Activated CD8-positive, alpha-beta memory T cell treated with anti-CD3 and anti-CD28 coated beads, Interleukin-2, amount 50 U/mL, for 4 hours (primary cell): ENCODE results near the gene ACLY.

Experiments
- DNase-seq: peaks from one replicate; pipeline ENCODE4 v3.0.0-alpha.2; 2020

ACLY gene

DNA sequence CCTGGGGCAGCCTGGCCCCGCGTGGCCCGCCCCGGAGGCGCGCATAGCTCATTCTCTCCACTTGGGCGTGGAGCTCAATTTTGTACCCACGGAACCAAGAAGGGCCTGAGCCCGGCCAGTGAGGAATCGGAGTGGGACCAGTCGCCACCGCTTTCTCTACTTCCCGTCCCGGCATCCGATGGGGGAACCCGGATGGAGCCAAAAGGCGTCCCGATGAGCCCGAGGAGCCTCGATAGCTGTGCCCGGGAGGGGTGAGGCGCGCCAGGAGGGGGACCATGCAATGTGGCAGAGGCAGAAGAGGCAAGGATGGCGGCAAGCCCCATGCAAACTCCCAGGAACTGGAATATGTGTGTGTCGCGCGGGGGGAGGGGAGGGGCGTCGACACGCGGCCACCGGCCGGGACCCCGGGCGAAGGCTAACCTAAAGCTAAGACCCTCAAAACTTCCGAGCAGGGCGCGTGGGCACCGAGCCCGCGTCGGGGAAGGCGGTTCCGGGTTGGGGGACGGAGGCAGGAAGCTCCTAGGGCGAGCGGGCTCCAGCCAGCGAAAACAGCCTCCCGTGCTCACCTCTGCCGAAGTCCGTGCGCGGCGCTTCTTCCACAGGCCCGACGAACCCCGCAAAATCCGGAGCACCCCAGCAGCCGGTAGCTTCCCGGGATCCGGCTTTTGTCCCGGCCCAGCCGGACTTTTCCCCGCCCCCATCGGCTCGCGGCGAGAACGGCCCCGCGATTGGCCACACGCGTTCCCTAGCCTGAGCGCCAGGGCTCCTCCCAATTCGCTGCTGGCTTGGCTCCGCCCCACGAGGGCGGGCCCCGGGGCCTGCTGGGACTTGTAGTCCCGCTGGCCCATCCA is at the start of gene ACLY:
ACLY (minus strand) TSS at position 638 of the 851 bp plus-strand sequence. CDS start 5,078 bp downstream, outside the sequence.
- DNase-seq = peak; percentile 95

DNA sequence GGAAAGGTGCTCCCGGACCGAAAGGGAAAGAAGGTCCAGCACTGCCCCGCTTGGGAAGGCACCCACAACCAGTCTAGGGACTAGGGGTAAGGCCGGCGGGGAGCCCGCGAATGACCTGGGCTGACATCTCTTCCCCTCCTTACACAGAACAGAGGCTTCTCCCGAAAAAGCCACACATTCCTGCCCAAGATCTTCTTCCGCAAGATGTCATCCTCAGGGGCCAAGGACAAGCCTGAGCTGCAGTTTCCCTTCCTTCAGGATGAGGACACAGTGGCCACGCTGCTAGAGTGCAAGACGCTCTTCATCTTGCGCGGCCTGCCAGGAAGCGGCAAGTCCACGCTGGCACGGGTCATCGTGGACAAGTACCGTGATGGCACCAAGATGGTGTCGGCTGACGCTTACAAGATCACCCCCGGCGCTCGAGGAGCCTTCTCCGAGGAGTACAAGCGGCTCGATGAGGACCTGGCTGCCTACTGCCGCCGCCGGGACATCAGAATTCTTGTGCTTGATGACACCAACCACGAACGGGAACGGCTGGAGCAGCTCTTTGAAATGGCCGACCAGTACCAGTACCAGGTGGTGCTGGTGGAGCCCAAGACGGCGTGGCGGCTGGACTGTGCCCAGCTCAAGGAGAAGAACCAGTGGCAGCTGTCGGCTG is 49.3 kb upstream of the ACLY start:
- DNase-seq = no peak

GRCh38 chr17:41967141-41967920 is 48.6 kb upstream of the ACLY start:
- DNase-seq = peak; percentile 32

DNA sequence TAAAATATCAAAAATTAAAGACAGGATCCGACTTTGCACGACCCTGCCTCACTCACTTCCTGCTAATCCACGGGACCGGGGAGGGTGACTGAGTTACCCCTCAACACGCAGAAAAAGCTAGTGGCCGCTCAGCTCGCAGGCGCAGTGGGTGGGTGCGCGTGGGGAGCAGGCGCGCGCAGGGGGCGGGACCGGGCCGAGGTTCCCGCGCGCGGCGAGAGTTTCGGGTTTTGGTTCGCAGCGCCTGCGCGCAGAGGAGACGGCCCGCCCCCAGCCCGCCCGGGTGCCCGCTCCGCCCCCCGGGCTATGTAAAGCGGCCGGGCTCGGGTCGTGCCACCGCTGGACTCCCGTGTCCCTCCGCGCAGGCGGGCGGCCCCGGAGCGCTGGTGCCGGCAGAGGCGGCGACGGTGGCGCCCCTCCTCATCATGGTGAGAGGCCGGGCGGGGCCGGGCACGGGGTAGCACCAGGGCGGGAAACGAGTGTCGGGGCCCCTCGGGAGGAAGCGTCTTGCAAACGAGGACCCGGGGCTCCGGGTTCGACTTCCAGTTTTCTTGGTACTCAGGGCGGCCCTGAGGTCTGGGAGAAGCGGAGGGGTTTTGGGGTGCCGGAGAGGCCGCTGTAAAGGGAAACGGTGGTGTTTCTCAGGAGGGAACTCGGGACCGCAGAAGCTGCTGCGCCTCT is 47.9 kb upstream of the ACLY start, which contains the start of gene CNP:
CNP (plus strand) TSS at position 333 of the 678 bp plus-strand sequence; CDS start at position 423, 90 bp downstream.
- DNase-seq = peak; percentile 93

GRCh38 chr17:41965694-41966462 is 47.1 kb upstream of the ACLY start:
- DNase-seq = peak; percentile 59

- peak; percentile 73 for DNase-seq
These were observed 44.1 kb upstream of the ACLY start for GRCh38 chr17:41962768-41963434.

DNA sequence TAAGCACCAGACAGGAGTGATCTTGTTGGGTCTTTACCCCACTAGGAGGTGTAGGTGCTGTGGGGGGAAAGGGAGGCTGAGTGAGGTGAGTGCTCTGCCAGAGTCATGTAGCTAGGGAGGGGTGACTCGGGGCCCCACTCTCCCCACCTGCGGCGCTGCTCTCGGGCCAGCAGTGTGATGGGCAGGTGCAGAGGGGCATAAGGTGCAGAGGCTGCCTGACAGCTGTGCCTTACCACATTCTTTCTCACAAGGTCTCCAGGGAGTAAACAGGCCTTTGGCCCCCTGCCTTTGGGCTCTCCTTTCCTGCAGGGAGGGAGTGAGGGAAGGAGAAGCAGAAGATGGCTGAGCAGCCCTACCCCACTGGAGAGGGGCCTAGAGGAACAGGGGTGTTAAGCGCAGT is 43.4 kb upstream of the ACLY start:
- DNase-seq = no peak

- DNase-seq = no peak
These were observed 40.8 kb upstream of the ACLY start for GRCh38 chr17:41959336-41960095.

GRCh38 chr17:41959030-41959335 is 40.2 kb upstream of the ACLY start:
- no peak for DNase-seq

DNA sequence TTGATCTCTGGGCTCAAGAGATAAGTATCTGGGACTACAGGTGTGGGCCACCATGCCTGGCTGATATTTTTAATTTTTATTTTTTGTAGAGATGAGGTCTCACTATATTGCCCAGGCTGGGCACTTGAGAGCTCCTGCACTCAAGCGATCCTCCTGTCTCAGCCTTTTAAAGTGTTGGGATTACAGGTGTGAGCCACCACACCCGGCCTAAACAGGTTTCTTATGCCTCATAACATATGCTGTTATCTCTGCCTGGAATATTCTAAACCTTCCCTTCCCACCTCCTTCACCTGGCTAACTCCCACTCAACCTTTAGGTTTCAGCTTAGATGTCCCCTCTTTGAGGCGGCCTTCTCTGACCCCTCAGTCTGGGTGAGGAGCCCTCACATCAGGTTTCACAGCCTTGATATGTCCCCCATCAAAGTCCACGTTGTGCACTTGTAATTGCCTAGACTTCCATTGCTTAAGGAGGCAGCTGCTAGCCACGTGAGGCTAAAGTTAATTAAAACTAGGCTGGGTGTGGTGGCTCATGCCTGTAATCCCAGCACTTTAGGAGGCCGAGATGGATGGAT is 39.2 kb upstream of the ACLY start:
- DNase-seq = no peak

DNA sequence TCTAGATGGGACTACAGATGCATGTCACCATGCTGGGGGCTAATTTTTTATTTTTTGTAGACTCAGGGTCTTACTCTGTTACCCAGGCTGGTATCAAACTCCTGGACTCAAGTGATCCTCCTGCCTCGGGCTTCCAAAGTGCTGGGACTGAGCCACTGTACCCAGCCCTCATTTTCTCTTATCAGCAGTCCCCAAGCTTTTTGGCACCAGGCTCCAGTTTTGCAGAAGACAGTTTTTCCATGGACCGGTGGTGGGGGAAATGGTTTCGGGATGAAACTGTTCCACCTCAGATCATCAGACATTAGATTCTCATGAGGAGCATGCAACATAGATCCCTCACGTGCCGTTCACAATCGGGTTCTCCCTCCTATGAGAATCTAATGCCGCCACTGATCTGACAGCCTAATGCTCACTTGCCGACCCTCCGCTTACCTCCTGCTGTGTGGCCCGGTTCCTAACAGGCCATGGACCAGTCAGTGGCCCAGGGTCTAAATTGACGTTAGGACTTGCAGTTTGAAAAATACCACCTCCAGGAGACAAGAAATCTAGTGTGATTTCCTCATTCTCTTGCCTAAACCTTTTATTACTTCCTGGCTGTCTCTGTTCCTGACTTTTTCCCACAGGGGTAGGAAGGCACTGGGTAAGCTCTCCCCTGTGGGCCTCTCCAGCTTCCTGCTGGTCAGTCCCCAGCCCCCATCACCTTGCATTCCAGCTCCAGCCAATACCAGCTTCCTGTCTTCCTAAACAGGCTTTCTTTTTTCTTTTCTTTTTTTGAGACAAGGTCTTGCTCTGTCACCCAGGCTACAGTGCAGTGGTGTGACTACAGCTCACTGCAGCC is 38.5 kb upstream of the ACLY start:
- no peak for DNase-seq

GRCh38 chr17:41956522-41956921 is 37.8 kb upstream of the ACLY start:
- no peak for DNase-seq

DNA sequence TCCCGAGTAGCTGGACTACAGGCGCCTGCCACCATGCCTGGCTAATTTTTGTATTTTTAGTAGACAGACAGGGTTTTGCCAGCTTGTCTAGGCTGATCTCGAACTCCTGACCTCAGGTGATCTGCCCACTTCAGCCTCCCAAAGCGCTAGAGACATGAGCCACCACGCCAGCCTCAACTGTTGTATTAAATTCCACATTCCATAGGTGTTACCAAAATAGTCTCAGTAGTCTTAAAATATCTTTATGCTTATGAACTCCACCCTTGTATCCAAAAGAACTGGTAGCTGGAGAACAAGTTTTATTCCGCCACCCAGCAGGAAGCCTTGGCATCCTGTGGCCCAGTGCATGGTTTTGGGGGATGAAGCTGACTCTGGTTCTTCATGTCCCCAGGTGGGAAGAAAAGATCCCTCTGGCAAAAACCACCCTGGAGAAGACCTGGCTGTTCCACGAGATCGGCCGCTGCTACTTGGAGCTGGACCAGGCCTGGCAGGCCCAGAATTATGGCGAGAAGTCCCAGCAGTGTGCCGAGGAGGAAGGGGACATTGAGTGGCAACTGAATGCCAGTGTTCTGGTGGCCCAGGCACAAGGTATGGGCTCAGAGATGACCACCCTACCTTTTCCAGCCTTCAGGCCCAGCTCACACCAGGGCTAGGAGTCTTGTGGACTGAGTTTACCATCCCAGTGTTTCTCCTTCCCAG is 30.2 kb upstream of the ACLY start:
- no peak for DNase-seq

DNA sequence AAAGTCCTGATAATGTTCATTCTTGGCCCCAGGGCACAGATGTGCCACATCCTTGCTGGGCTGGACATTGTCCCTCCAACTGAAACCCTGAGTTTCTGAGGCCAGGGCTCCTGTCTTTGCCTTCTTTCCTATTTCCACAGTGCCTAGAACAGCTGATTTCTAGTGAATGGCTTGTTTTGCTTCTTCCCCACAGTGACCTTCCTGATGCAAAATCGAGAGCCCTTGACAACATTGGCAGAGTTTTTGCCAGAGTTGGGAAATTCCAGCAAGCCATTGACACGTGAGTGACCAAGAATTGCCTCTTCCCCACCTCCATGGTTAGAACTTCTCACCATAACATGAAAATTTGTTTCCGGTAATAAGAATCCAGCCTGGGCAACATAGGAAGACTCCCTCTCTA is 26.2 kb upstream of the ACLY start:
- no peak for DNase-seq

GRCh38 chr17:41943492-41943891 is 24.7 kb upstream of the ACLY start:
- DNase-seq = no peak

DNA sequence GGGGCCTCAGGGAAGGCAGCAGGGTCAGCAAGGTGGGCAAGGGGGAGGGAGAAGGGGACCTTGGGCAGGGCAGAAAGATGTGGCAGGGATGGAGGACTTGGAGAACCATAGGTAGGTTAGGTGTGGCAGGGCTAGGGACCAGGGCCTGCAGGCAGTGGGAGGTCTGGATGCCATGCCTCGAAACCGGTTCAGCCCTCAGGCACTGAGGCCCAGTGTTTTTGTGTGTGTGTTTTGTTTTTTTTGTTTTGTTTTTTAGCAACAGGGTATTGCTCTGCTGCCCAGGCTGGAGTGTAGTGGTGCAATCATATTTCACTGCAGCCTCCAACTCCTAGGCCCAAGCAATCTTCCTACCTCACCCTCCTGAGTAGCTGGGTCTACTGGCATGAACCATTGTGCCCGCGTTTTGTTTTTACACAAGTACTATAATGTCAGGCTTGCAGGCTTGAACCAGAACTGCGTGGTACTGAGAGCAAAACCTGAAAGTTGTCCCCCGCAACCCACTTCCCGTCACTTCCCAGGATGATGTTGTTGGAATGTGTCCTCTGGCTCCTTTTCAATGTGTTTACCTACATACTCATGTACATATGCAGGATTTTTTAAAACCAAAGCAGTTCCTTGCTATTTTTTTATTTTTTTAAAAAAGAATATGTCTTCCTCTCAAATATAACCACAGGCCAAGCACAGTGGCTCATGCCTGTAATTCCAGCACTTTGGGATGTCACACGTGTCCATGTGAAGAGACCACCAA is 24.0 kb upstream of the ACLY start:
- no peak for DNase-seq

DNA sequence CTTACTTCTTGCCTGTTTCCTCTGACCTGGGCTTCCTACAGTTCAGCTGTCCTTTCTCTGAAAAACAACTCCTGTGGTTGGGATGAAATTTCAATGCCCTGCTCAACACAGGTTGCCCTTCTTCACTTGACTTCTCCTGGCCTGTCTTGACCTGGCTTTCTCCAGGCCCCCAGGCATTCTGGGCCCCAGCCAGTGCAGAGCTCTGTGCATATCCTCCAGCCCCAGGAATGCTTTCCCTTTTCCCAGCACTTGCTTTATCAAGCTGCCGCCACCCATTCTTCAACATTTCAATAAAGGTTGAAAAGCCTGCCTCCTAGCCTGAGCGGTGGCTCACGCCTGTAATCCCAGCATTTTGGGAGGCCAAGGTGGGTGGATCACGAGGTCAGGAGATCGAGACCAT is 22.4 kb upstream of the ACLY start:
- DNase-seq = no peak

GRCh38 chr17:41939693-41940090 is 20.9 kb upstream of the ACLY start:
- no peak for DNase-seq
